ENCODE data around the gene CNIH2. TPM values are rescaled to one million over a fixed set of nuclear protein-coding genes. Genes with fewer than 3 reads are reported as not detected.

CNIH2 gene
- total and polyA plus RNA-seq, 9 of the 15 experiments (the other 6 are each of a cell fraction or from before 2014, with no cell fraction given): 0.26 to 0.89 (median 0.40) TPM; not detected in 4

DNA sequence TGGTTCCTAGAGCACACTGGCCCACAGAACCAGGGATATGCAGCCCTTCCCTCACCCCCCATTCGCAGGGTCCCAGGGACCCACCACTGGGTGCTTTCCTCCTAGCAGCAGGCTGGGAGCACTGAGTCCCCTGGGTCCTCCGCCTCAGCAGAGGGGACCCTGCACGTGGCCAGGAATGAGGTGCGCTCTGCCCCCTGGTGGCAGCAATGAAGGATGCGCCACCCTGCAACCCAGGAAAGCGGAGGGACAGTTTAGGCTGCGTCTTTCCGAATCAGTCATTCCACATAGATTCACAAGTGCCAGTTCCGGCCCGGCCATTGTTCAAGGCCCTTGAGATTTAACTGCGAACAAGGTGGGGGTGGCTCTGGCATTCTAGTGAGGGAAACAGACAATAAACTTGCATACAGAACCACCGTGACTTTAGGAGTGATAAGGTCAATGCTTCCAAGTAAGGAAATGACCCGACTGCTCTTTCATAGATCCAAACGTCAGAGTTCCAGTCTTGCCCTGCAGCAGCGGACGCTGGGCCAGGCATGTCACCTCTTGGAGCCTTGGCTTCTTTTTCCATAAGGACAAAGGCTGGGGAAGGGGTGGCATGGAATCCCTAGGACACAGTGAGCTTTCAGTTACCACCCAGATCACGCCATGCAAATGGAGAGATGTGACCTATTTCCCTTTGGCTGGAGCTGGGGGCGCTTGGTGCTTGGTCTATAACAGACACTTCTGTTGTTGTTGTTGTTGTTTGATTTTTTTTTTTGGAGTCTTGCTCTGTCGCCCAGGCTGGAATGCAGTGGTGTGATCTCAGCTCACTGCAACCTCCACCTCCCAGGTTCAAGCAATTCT is 50.5 kb downstream of the CNIH2 start (continued):
- no peak; the same call in 1 of the 2 replicates for TF ChIP-seq ZNF431 (CRISPR knock-in tag; IDR thresholded peaks at IDR 0.05)
- no peak for TF ChIP-seq CBFB (CRISPR knock-in tag; IDR thresholded peaks at IDR 0.05)
- 0 out of 2 replicates have a peak, but pooled peaks have one; percentile 39 for TF ChIP-seq ZBTB9 (CRISPR knock-in tag; IDR thresholded peaks at IDR 0.05)
- TF ChIP-seq, protein P1, sequence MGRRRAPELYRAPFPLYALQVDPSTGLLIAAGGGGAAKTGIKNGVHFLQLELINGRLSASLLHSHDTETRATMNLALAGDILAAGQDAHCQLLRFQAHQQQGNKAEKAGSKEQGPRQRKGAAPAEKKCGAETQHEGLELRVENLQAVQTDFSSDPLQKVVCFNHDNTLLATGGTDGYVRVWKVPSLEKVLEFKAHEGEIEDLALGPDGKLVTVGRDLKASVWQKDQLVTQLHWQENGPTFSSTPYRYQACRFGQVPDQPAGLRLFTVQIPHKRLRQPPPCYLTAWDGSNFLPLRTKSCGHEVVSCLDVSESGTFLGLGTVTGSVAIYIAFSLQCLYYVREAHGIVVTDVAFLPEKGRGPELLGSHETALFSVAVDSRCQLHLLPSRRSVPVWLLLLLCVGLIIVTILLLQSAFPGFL (CRISPR knock-in tag; IDR thresholded peaks at IDR 0.05): no peak
- peak in 1 of 2 experiments; percentile 60; a peak in 1 of 4 replicates for TF ChIP-seq HDAC1 (IDR thresholded peaks at IDR 0.05)
- TF ChIP-seq, protein P2, sequence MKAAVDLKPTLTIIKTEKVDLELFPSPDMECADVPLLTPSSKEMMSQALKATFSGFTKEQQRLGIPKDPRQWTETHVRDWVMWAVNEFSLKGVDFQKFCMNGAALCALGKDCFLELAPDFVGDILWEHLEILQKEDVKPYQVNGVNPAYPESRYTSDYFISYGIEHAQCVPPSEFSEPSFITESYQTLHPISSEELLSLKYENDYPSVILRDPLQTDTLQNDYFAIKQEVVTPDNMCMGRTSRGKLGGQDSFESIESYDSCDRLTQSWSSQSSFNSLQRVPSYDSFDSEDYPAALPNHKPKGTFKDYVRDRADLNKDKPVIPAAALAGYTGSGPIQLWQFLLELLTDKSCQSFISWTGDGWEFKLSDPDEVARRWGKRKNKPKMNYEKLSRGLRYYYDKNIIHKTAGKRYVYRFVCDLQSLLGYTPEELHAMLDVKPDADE (conservative IDR thresholded peaks at IDR 0.05; ENCODE audit: control insufficient read depth, low read depth, low read length): 0 out of 2 replicates have a peak, but pooled peaks have one; percentile 31
- TF ChIP-seq MIER1 (IDR thresholded peaks at IDR 0.05; ENCODE audit: low read depth): no peak
- TF ChIP-seq BRD4 (IDR thresholded peaks at IDR 0.05): no peak
- TF ChIP-seq EGR1 (conservative IDR thresholded peaks at IDR 0.05): no peak
- TF ChIP-seq ZKSCAN8 (CRISPR knock-in tag; IDR thresholded peaks at IDR 0.05): no peak
- TF ChIP-seq ZNF699 (CRISPR knock-in tag; IDR thresholded peaks at IDR 0.05; ENCODE audit: insufficient replicate concordance): no peak
- TF ChIP-seq ZKSCAN3 (CRISPR knock-in tag; IDR thresholded peaks at IDR 0.05): no peak
- TF ChIP-seq HBP1 (CRISPR knock-in tag; IDR thresholded peaks at IDR 0.05): no peak
- no peak for TF ChIP-seq THAP12 (CRISPR knock-in tag; IDR thresholded peaks at IDR 0.05)
- 0 out of 2 replicates have a peak, but pooled peaks have one; percentile 42 for TF ChIP-seq LARP7 (IDR thresholded peaks at IDR 0.05)
- TF ChIP-seq TAL1 (IDR thresholded peaks at IDR 0.05): no peak
- peak; percentile 54 for TF ChIP-seq NBN (IDR thresholded peaks at IDR 0.05; ENCODE audit: low read depth)
- no peak for TF ChIP-seq WHSC1 (IDR thresholded peaks at IDR 0.05; ENCODE audit: low read length)
- no peak for TF ChIP-seq MBD1 (CRISPR knock-in tag; IDR thresholded peaks at IDR 0.05)

Measured in K562 (cell line).